NCI-H2196 (cell line): ENCODE data around the gene GTF2F1.
"Not testable (repeated sequence)": the region's sequence is repeated elsewhere in the genome, so short reads cannot be mapped to it uniquely, and the experiment has no call there.

ENCODE experiments used
- DNase-seq: peaks from one replicate; lab custom pipeline; 2025; ENCODE audit not compliant: unreplicated experiment; lab: John Stamatoyannopoulos, UW

Gene GTF2F1

DNA sequence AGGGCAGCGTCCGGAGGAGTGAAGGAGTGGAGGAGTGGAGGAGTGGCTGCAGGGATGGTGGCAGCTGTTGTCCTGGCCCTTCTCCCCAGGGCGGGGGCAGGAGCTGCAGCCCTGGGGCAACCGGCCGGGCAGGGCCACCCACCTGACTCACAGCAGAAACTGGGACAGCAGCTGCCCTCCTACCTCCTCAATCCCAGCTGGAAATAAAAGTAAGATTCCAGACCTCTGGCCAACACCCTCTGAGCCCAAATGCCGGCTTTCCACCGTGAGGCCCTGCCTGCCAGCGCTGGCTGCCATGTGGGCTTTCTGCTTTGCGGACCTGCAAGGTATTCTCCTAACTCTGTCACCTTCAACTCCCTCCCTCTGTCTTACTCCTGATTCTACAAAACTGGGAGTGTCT, 35.0 kb downstream of the GTF2F1 start:
- DNase-seq: no peak

DNA sequence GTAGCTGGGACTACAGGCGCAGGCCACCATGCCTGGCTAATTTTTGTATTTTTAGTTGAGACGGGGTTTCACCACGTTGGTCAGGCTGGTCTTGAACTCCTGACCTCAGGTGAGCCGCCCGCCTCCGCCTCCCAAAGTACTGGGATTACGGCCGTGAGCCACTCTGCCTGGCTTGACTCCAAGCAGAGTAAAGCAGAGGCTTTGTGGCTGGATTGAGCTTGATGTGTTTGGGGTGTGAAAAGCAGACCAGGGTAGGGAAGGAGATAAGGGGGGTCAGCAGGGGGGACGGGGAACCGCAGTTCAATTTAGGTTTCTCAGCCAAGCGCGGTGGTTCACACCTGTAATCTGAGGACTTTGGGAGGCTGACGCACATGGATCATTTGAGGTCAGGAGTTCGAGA, 35.8 kb downstream of the GTF2F1 start:
- DNase-seq: no peak

DNA sequence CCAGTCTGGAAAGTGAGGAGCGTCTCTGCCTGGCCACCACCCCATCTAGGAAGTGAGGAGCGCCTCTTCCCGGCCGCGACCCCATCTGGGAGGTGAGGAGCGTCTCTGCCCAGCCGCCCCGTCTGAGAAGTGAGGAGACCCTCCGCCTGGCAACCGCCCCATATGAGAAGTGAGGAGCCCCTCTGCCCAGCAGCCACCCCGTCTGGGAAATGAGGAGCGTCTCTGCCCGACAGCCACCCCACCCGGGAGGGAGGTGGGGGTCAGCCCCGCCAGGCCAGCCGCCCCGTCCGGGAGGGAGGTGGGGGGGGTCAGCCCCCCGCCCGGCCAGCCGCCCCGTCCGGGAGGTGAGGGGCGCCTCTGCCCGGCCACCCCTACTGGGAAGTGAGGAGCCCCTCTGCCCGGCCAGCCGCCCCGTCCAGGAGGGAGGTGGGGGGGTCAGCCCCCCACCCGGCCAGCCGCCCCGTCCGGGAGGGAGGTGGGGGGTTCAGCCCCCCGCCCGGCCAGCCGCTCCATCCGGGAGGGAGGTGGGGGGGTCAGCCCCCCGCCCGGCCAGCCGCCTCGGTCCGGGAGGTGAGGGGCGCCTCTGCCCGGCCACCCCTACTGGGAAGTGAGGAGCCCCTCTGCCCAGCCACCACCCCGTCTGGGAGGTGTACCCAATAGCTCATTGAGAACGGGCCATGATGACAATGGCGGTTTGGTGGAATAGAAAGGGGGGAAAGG, 37.5 kb downstream of the GTF2F1 start:
- not testable (repeated sequence) for DNase-seq

DNA sequence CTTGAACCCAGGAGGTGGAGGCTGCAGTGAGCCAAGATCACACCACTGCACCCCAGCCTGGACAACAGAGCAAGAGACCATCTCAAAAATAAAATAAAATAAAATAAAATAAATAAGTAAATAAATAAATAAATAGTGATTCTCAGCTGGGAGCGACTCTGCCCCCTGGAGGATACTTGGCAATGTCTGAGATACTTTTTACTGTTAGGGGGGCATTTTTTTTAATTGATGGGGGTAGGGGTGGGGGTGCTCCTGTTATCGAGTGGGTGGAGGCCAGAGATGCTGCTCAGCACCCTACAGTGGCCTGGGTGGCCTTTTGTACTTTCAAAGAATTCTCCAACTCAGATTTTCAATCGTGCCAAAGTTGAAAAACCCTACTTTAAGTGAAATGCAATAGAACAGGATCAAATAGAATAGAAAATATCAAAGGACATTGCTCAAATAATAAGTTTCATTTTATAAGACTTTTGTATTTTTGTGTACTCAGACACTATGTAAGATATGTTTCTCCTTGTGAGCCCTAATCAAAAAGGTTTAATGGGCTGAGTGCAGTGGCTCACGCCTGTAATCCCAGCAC, 38.8 kb downstream of the GTF2F1 start:
- DNase-seq: no peak

DNA sequence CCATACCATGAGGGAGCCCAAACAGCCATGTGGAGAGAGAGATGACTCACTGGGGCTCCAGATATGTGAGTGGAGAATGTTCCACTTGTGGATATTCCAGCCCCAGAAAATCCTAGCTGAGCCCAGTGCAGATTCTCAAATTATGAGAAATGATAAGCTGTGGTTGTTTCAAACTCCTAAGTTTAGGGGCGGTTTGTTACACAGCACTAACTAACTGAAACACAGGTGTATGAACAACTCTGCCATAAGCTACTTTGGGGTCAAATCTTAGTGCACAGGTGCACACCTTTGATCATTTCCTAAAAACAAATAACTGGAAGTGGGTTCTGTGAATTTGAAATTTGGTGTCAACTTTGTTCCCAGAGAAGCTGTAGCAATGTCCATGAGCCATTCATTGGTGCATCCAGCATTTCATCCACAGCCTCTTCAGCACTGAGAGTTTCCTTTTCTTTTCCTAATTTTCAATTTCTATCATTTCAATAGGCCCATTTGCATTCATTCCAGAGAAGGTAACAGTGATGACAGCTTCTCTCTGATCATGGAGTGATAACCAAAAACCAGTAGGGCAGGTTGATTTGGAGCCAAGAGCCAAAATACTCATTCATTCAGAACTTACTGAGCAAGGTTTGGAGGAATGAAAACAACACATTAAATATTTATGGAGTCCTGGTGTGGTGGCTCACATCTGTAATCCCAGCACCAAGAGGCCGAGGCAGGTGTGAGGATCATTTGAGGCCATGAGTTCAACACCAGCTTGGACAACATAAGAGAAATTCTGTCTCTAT, 40.4 kb downstream of the GTF2F1 start:
- no peak for DNase-seq

DNA sequence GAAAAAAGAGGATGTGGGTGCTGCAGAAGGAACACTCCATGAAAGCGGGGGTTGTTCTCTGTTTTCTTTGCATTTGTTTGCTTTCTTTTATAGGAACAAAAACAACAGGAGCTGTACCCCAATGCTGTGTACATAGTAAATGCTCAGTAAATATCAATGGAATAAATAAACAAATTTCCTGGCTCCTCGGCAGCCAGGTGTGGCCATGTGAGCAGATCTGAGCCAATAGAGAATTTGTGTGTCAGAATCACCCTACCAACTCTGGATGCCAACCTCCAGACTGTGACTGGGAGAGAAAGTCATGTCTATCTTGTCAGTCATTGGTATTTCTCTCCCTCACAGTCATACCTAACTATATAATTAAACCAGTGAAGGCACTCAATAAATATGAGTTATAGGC, 42.3 kb downstream of the GTF2F1 start:
- DNase-seq: no peak

DNA sequence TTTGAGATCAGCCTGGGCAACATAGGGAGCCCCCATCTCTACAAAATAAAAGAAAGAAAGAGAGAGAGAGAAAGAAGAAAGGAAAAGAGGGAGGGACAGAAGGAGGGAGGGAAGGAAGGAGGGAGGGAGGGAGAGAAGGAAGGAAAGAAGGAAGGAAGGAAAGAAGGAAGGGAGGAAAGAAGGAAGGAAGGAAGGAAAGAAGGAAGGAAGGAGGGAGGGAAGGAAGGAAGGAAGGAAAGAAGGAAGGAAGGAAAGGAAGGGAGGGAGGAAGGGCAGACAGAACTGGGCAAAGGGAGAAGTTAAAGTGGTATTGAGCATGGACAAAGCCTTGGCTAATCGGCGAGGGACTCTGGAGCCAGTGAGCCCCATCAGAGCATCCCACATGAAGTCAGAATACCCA, 43.7 kb downstream of the GTF2F1 start:
- DNase-seq: not testable (repeated sequence)

DNA sequence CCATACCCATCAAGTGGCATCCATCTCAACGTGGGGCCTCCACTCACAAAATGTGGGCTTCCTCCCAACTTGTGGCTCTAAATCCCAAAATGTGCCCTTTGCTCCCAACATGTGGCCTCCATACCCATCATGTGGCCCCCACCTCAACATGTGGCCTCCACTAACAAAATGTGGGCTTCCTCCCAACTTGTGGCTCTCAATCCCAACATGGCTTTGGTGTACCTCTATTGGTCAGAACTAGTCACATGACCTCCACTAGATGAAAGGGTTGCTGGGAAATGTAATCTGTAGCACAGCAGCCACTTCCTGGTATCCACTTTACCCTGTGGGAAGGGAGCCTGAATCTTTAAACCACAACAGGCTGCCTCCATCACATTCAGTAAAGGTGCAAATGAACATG, 49.5 kb downstream of the GTF2F1 start:
- DNase-seq: no peak

DNA sequence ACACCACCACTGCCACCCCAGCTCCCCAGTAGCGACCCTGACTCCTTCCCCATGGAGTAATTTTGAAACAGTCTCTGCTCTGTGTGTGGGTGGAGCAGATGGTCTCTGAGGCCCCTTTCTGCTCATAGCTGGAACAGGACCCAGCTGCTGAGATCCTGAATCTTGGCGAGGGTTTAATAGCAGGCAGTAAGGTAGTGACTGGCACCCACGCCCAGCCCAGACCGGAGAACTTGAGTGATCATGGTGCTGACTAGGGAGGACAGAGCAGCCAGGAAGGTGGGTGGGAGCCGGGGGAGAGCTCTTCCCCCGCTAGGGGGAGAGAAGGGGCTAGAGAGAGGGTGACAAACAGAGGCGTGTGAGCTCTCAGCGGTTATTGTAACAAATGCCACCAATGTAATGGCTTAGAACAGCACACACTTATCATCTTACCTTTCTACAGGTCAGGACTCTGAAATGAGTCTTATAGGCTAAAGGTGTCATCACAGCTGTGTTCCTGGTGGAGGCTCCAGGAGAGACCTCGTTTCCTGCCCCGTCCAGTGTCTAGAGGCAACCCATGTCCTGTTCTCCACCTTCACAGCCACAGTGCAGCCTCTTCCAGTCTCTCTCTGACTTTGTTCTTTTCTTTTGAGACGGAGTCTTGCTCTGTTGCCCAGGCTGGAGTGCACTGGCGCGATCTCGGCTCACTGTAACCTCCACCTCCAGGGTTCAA, 52.3 kb downstream of the GTF2F1 start:
- no peak for DNase-seq

DNA sequence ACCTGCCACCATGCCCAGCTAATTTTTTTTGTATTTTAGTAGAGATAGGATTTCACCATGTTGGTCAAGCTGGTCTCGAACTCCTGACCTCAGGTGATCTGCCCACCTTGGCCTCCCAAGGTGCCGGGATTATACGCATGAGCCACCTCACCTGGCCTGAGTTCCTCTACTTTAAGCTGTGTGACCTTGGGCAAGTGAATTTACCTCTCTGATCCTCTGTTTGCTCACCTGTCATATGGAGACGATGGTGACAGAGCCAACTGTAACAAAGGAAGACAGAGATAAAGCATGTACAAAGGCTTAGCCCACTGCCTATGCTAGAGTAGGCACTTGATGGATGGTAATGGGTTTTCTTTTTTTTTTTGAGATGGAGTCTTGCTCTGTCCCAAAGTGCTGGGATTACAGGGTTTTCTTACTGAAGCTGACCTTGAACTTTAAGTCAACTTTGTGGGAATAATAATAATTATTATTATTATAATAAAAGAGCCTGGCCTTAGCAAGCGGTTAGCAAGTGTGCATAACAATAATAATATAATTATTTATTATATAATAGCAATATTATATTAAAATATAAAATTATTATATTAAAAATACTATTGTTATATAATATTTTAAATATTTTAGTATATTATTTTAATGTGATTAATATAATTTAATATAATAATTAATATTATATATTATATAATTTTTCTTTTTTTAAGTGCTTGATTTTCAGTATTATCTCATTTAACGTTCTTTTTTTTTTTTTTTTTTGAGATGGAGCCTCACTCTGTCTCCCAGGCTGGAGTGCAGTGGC, 58.3 kb downstream of the GTF2F1 start:
- no peak for DNase-seq

DNA sequence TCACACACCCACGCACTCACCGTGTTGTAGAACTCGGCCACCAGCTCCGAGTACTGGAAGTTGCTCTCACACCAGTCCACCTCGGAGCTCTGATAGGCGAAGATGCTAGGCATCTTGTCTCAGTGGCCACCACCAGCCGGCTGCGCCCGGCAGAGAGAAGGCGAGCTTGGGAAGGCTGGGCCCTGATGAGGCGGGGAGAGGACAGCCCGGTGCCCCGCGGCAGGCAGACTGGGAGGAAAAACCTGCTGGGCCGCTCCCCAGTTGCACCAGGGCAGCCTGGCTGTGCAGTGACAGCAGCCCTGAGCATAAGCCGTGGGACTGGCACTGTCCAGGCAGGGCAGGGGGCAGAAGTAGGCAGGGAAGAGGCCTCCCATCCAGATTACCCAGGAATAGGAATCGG, 59.5 kb downstream of the GTF2F1 start, which contains the start of gene ACER1:
ACER1 (minus strand) TSS at position 174 of the 400 bp plus-strand sequence; CDS start at position 113, 61 bp downstream.
- DNase-seq: no peak
